PC-3 (cell line): Measurements from ENCODE around the gene DHRS11. TPM values are rescaled to one million over a fixed set of nuclear protein-coding genes. Genes with fewer than 3 reads are reported as not detected.

ENCODE experiments used
- ATAC-seq: fragments of 200-7000 bp; cut with Tn5 transposase; 2 replicates; pipeline ENCODE4 v1.9.1; 2020; ENCODE audit warnings: mild to moderate bottlenecking, moderate library complexity
- BruUV-seq: library from RNA; stranded (reverse); fragments of 400-500 nt; replicated peaks from 2 replicates; lab custom pipeline; 2021; lab: Mats Ljungman, UMichigan
- CTCF ChIA-PET: fragments of 300-600 bp; sonication (Branson Sonifier 250); formaldehyde crosslinking; loops from one replicate; lab custom pipeline; 2022; ENCODE audit warnings: antibody characterized with exemption; lab: Charles Lee
- POLR2A ChIA-PET: fragments of 300-600 bp; sonication (Branson Sonifier 250); formaldehyde crosslinking; loops from one replicate; lab custom pipeline; 2022; ENCODE audit warnings: antibody characterized with exemption; ENCODE audit not compliant: unreplicated experiment; lab: Charles Lee
- DNase-seq: peaks from one replicate; pipeline ENCODE4 v3.0.0-alpha.2; 2015
- H2AFZ ChIP-seq: fragments of 300-600 bp; sonication (generic); 2 replicates; pipeline ENCODE4 v1.6.0; 2016; ENCODE audit warnings: antibody characterized with exemption, low read length
- H3F3A ChIP-seq: fragments of 300-600 bp; sonication (generic); one replicate; pipeline ENCODE4 v1.6.0; 2017; ENCODE audit warnings: antibody characterized with exemption, low read length, control low read depth, mild to moderate bottlenecking; ENCODE audit not compliant: unreplicated experiment
- H3K27ac ChIP-seq: fragments of 300-600 bp; sonication (generic); 2 replicates; pipeline ENCODE4 v1.5.1; 2016; ENCODE audit warnings: mild to moderate bottlenecking, low read length
- H3K27me3 ChIP-seq: fragments of 300-600 bp; sonication (generic); 2 replicates; pipeline ENCODE4 v1.6.1; 2016; ENCODE audit warnings: low read length, mixed read lengths
- H3K36me3 ChIP-seq: fragments of 300-600 bp; sonication (generic); 2 replicates; pipeline ENCODE4 v1.6.1; 2016; ENCODE audit warnings: low read depth, mixed run types, low read length, mixed read lengths
- H3K4me1 ChIP-seq: fragments of 300-600 bp; sonication (generic); 2 replicates; pipeline ENCODE4 v1.5.1; 2016; ENCODE audit warnings: low read length; ENCODE audit not compliant: insufficient read depth
- H3K4me2 ChIP-seq: fragments of 300-600 bp; sonication (generic); 2 replicates; pipeline ENCODE4 v1.6.0; 2016; ENCODE audit warnings: low read length
- H3K4me3 ChIP-seq: fragments of 300-600 bp; sonication (generic); 2 replicates; pipeline ENCODE4 v1.5.1; 2016; ENCODE audit warnings: mild to moderate bottlenecking, low read length, mixed read lengths
- H3K79me2 ChIP-seq: fragments of 300-600 bp; sonication (generic); 2 replicates; pipeline ENCODE4 v1.6.1; 2017; ENCODE audit warnings: low read length, mixed read lengths
- H3K9ac ChIP-seq: fragments of 300-600 bp; sonication (generic); 2 replicates; pipeline ENCODE4 v1.6.0; 2016; ENCODE audit warnings: mild to moderate bottlenecking, low read length
- H3K9me2 ChIP-seq: fragments of 300-600 bp; sonication (generic); replicated peaks from 2 replicates; pipeline ENCODE4 v1.6.1; 2016; ENCODE audit warnings: mixed run types, low read length, mixed read lengths
- H3K9me3 ChIP-seq: fragments of 300-600 bp; sonication (generic); 2 replicates; pipeline ENCODE4 v1.6.1; 2016; ENCODE audit warnings: low read length, mixed read lengths
- H4K20me1 ChIP-seq: fragments of 300-600 bp; sonication (generic); 2 replicates; pipeline ENCODE4 v1.6.1; 2016; ENCODE audit warnings: low read length, mixed read lengths
- EZH2 ChIP-seq: fragments of 300-600 bp; sonication (generic); IDR thresholded peaks from one replicate; pipeline ENCODE4 v1.6.1; 2017; ENCODE audit warnings: antibody characterized with exemption, mild to moderate bottlenecking, low read length; ENCODE audit not compliant: unreplicated experiment
- EZH2phosphoT487 ChIP-seq: fragments of 300-600 bp; sonication (generic); IDR thresholded peaks from 2 replicates; pipeline ENCODE4 v1.6.1; 2018; ENCODE audit warnings: mild to moderate bottlenecking, antibody characterized with exemption, low read length, borderline replicate concordance
- intact Hi-C: fragments of 100-400 bp; cut with micrococcal nuclease; formaldehyde crosslinking; loops from 2 replicates; pipeline ENCODE4 v1.9.0; 2023
- total RNA-seq: library from RNA; depleted of rRNA; stranded (reverse); fragments of >200 nt; gene quantifications from 2 replicates; pipeline ENCODE4 v1.2.3, GENCODE V29; 2014
- TF ChIP-seq, protein P1 (sequence below): fragments of 300-600 bp; sonication (generic); conservative IDR thresholded peaks from 2 replicates; pipeline ENCODE4 v1.5.1; 2017; ENCODE audit warnings: antibody characterized with exemption, low read depth, mild to moderate bottlenecking, low read length

The DHRS11 gene
- total RNA-seq, 1 experiment from 2014 or later, result 14.8 TPM

DNA sequence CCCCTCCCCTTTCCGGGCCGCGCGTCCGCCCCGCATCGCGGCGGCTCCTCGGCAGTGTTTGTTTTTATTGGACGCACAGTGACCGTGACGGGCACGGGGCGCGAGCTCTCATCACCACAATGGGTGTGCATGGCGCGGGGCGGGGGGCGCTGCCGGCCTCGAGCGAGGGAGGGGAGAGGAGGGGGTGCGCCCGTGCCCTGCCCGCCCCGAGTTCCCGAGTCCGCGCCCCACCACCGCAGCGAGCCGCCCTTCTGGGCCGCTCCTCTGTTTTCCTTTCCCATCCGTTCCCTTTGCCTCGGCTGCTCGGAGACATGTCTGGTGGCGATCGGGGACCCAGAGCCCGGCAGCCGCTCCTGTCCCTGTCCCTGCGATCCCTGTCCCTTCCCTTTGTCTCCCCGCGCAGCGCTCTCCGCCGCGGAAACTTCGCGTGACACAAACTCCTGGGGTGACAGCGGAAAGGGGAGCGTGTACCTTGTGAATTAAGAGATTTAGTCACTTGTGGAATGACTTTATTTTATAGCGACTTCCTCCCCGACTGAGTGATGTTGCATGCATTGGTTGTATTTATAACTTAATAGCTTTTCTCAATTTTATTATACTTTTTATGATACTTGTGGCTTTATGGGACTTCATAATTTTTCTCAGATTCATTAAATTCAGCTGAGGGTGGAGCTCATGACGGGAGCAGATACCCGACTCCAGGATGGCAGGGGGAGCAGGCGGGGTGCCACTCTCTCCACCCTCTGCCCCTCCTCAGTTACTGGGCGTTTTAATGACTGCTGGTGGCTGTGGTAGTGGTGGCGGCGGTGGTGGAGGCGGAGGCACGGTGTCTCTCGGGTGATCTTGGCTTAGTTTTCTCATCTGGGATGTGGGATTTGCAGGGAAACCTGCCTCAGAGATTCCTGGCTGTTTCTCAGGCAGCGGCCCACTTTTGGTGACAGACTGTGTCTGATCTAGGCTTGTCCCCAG lies 50.5 kb downstream of the DHRS11 start:
- intact Hi-C loops, result no loop called here
- H4K20me1 ChIP-seq, result no peaks in the 10 kb centered on the region
- no peaks in the 10 kb centered on the region for H3K79me2 ChIP-seq
- no peaks in the 10 kb centered on the region for H3K9me2 ChIP-seq
- H3K4me2 ChIP-seq, result no peak overlapping the region
- no peak overlapping the region for H3K4me3 ChIP-seq
- no peaks in the 10 kb centered on the region for H3F3A ChIP-seq
- no TSS peak for BruUV-seq
- no peaks in the 10 kb centered on the region for H3K36me3 ChIP-seq
- H2AFZ ChIP-seq, result no peak overlapping the region
- H3K27me3 ChIP-seq, result peaks cover 43% of the 10 kb centered on the region
- ChIA-PET POLR2A (no interaction called here), CTCF (no interaction called here)
- no peaks in the 10 kb centered on the region for H3K4me1 ChIP-seq
- H3K27ac ChIP-seq, result no peak overlapping the region
- TF ChIP-seq, protein P1, sequence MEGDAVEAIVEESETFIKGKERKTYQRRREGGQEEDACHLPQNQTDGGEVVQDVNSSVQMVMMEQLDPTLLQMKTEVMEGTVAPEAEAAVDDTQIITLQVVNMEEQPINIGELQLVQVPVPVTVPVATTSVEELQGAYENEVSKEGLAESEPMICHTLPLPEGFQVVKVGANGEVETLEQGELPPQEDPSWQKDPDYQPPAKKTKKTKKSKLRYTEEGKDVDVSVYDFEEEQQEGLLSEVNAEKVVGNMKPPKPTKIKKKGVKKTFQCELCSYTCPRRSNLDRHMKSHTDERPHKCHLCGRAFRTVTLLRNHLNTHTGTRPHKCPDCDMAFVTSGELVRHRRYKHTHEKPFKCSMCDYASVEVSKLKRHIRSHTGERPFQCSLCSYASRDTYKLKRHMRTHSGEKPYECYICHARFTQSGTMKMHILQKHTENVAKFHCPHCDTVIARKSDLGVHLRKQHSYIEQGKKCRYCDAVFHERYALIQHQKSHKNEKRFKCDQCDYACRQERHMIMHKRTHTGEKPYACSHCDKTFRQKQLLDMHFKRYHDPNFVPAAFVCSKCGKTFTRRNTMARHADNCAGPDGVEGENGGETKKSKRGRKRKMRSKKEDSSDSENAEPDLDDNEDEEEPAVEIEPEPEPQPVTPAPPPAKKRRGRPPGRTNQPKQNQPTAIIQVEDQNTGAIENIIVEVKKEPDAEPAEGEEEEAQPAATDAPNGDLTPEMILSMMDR, result no peak
- TF ChIP-seq EZH2phosphoT487 (no peak), EZH2 (no peak)
- no peaks in the 10 kb centered on the region for H3K9me3 ChIP-seq
- no peak for DNase-seq
- ATAC-seq, result no peak
- no peak overlapping the region for H3K9ac ChIP-seq

DNA sequence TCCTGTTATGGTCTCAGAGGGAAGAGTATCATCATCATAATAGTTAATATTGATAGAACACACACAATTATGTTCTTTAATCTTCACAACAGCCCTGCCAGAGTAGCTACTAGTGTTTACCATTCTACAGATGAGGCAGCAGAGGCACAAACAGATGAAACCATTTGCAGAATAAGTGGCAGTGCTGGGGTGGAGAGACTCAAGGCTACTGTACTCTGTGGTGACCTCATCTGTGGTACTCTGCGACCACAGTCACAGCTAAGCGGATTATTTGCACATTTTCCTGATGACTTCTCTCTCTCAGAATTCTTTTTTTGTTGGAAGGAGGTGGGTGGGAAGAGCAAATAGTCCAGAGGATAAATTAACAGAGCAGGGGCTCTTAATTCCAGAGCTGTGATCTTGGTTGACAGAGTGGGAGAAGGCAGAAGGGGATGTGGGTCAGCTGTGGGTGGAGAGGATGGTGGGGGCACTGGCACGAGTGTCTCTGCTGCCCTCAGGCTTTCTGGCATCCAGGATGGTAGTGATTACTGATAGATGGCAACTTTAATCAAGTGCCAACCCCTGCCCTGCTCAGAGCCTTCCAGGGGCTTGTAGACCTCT lies 51.5 kb downstream of the DHRS11 start:
- Histone ChIP-seq H3K27me3 (peaks cover 43% of the 10 kb centered on the region), H3K9me2 (no peaks in the 10 kb centered on the region), H3K4me1 (no peaks in the 10 kb centered on the region), H4K20me1 (no peaks in the 10 kb centered on the region), H3F3A (no peaks in the 10 kb centered on the region), H2AFZ (no peak overlapping the region), H3K79me2 (no peaks in the 10 kb centered on the region), H3K4me3 (no peak overlapping the region), H3K9ac (no peak overlapping the region), H3K9me3 (no peaks in the 10 kb centered on the region), H3K4me2 (no peak overlapping the region), H3K36me3 (no peaks in the 10 kb centered on the region), H3K27ac (no peak overlapping the region)
- no peak for DNase-seq
- no peak for ATAC-seq
- ChIA-PET CTCF (no interaction called here), POLR2A (no interaction called here)
- no TSS peak for BruUV-seq
- TF ChIP-seq, protein P1, result no peak
- no peak for TF ChIP-seq EZH2phosphoT487
- no peak for TF ChIP-seq EZH2
- intact Hi-C loops, result no loop called here
